ENCODE measurements around the gene ALS2CL.
A peak's percentile ranks its signal among the peaks of the same experiment; 100 is the strongest.
"Not testable (repeated sequence)": the region's sequence is repeated elsewhere in the genome, so short reads cannot be mapped to it uniquely, and the experiment has no call there.

ALS2CL gene

DNA sequence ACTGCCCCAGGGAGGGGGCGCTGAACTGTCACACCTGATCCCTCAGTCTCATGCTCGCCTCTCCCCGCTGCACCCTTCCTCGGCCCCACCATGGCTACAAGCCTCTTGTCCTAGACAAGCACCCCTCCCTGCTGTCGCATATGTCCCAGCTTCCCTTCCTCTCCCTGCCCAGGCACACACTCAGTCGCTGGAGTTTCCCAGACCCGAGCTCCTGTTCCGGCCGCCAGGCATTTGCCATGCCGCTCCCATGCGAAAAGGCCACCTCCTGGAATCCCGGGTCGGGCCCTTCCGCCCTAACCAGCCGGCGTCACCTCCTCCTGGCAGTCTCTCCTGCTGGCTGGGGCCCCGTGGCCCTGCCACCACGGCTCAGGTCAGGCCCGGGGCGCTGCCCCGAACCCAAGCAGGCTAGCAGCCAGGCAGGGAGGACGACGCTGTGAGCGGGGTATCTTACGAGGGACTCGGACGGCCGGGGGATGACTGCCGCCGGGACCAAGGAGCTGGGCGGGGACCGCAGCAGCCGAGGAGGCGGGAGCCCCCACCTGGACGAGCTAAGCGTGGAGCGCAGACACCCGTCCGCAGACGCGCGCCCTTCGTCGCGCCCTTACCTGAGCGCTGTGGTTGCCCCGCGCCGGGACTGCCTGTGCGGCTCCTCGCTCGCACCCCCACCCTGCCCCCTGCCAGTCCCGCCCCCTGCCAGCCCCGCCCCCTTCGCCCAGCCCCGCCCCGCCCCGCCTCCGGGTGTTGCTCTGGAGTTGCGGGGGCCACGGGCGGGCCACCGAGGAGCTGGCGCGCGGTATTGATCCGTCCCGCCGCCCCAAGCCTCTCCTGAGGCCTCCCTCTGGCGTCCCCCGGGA, at the start of gene ALS2CL:
TSS of gene ALS2CL (minus strand) at position 642 of the 854 bp plus-strand sequence. CDS start 4,239 bp downstream, outside the sequence.
- peak; percentile 79 for DNase-seq

DNA sequence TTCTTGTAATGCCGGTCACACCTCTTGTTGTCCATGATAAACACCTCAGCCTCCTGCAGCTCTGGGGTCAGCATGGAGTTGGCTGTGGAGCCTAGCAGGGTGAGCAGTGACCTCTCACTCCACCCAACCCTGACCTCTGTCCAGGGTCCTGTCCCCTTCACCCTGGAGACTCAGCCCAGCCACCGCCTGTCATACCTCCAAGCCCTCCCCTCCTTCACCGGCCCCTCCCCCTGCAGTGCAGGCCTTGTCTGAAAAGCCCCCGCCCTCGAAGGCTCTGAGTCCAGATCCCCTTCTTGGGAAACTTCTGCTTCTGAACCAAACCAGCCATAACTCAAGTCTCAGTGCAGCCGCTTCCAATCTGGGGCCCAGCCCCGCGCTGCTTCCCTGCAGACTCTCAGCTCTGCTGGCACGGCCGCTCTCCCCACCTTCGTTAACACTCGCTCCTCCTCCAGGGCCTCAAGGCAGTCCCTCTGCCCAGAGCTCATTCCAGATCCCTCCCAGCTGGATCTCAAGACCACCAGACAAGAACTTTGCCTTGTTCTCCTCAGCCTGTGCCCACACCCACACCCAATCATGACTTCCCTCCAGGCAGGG, 49.6 kb upstream of the ALS2CL start:
- no peak for DNase-seq

GRCh38 chr3:46739565-46739964, 46.1 kb upstream of the ALS2CL start:
- not testable (repeated sequence) for DNase-seq

GRCh38 chr3:46737329-46737731, 43.9 kb upstream of the ALS2CL start:
- no peak for DNase-seq

- DNase-seq, result no peak
These were observed 42.8 kb upstream of the ALS2CL start for GRCh38 chr3:46736006-46736872.

DNA sequence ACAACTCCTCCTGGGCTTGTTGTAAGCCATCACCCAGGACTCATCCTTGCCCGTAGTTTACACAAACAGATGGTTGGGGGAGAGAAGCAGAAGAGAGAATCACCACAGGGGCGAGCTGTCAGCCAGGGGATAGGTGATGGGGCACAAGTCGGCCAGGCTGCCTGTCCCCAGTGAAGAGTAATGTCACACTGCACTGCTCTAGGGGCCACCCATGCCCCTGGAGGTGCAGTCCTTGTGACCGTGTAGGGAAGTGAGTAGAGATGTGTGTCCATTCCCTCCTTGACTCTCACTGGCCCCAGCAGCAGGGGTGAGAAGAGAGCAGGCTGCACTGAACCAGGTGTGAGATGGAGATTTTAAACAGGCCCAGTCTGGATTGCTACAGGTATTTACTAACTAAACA, 41.3 kb upstream of the ALS2CL start:
- no peak for DNase-seq

DNA sequence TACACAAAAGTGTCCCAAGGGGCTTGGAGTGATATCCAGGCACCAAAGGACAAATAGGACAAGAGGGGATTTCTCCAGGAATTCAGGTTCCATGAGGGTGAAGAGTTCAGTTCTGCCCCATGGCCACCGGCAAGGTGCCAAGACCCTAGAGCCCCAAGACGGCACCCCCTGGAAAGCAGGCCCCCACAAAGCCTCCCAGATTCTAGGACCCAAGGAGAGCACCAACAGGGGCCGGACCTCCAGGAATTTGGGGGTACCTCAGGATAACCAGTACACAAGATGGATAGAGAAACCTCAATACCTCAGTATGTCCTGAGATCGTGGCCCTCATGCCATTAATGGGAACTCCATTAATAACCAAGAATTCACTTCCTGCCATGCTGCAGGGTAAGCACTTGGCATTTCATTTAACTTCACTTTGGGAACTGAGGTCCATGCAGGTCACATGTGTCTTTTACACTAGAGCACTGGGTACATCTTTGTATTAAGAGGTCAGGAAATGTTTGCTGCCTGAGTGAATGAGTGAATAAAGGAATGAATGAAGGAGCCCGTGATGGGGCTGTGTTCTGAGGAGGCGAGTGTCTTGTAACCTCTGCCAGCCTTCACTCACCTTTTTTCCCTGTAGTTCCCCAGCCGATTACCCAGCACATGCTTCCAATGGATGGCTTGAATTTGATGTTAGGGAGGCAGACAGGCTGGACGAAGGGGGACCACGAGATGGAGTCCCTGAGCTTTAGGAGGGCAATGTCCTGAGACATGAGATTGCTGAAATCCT, 39.7 kb upstream of the ALS2CL start:
- no peak for DNase-seq

DNA sequence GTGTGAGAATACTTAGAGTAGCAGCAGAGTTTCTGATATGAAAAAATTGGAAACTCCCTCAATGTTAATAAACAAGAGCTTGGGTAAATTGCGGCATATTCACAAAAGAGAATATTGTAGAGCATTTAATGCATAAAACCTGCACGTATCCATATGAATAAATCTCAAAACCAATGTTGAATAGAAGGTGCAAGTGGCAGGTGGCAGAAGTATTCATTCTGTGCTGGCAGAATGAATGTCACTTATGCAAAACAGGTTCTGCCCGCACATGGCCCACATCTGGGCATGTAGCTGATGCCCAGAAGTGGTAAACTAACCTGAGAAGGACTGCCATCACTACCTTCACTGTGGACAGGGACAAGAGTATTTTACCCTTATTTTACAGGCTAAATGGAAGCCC, 38.3 kb upstream of the ALS2CL start:
- no peak for DNase-seq

- no peak for DNase-seq
These were observed 37.3 kb upstream of the ALS2CL start for GRCh38 chr3:46730819-46731218.

- no peak for DNase-seq
These were observed 35.6 kb upstream of the ALS2CL start for GRCh38 chr3:46729038-46729437.

DNA sequence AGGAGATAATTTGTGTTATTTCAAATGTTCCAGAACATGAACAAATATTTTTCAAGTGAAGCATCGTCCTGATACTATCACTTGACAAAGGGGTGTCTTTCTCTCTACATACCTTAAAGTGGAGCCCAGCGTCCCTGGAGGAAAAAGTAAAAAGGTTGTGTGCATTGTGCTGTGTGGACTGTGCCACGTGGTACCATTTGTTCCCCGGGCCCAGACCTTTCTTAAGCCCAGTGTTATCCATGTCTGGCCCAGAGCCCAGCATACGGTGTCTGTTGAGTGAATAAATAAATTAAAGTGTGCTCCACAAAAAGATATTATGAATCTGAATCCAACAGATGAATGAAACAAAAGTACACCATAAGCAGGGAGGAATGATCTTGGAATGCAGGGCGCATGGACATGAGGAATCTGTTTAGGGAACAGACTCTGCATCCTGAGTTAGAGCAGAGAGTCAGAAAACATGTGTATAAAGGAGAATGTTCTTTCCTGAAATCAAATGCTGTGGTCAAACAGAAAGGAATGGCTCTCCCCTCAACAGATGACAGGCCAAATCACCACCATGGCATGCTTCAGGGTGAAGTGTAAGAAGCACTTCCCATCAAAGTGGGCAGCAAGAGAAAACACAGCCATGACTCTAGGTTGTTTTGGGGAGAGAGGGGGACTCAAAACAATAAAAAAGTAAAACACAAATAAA, 32.3 kb upstream of the ALS2CL start:
- no peak for DNase-seq

- no peak for DNase-seq
These were observed 30.9 kb upstream of the ALS2CL start for GRCh38 chr3:46724424-46724823.

DNA sequence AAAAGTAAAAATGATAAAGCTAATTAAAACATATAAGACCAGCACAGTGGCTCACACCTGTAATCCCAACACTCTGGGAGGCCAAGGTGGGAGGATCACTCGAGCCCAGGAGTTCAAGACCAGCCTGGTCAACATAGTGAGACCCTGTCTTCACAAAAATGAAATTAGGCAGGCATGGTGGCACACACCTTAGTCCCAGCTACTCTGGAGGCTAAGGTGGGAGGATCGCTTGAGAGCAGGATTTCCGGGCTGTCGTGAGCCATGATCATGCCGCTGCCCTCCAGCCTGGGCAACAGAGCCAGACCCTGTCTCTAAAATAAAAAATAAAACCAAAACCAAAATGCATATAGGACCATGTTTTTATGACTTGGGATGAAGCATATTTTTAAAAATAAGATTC, 29.0 kb upstream of the ALS2CL start:
- no peak for DNase-seq

- DNase-seq, result no peak
These were observed 27.5 kb upstream of the ALS2CL start for GRCh38 chr3:46721009-46721408.

GRCh38 chr3:46719735-46720271, 26.3 kb upstream of the ALS2CL start:
- no peak for DNase-seq

GRCh38 chr3:46719044-46719565, 25.6 kb upstream of the ALS2CL start:
- peak; percentile 5 for DNase-seq

GRCh38 chr3:46717447-46718231, 24.2 kb upstream of the ALS2CL start, which contains the start of gene PRSS50:
Gene PRSS50, minus strand, starts transcription at chr3:46717869. Its CDS starts 45 bp downstream, at chr3:46717824.
- peak; percentile 16 for DNase-seq

DNA sequence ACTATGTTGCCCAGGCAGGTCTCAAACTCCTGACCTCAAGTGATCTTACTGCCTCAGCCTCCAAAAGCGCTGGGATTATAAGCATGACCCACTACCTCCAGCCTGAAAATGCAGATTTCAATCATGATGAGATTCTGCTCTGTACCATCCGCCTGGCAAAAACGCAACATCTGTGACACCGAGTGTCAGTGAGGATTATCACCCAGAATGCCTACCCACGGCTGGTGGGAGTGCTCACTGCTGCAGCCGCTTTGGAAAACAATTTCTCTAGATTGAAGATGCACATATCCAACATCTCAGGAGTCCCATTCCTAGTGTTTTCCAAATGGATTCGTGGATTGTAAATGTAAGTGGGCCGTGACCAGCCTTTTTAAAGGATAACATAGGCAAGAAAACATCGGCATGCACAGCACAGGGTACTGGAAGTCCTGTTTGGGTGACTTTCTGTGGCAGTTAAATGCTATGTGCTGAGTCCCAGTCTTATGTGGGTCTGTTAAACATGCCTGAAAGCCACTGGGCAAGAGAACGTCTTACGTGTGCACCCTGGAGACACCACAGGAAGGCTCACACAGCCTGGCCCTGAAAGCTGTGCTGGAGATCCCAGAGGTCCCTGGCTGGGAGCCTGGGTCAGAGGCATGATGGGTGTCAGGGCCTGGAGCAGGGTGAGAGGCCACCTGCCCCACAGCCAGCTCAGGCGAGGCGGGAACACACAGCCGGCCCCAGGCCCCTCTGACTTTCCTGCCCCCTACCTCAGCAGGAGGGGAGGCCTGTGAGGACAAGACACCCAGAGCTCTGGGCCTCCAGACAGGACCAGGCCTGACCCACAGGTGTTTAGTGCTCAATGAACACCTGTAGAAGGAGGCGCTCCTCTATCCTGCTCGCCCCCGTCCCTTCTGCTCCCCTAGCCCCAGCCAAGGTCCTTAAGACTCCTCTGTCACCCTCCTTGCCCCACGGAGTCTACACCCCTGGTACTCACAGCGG, 23.3 kb upstream of the ALS2CL start:
- DNase-seq, result no peak

- DNase-seq, result peak; percentile 6
These were observed 22.2 kb upstream of the ALS2CL start for GRCh38 chr3:46715507-46716175.
